Colonic mucosa (tissue), 4 donors: Measurements from ENCODE around the gene BLOC1S6. TPM values are rescaled to one million over a fixed set of nuclear protein-coding genes. Genes with fewer than 3 reads are reported as not detected.

Source experiments
- DNase-seq: peaks from one replicate; pipeline ENCODE4 v3.0.0-alpha.2; 2020
- H3K27ac ChIP-seq: fragments of 200-600 bp; one replicate; pipeline ENCODE4 v1.8.0; 2021
- H3K27me3 ChIP-seq: fragments of 200-600 bp; one replicate; pipeline ENCODE4 v1.8.0; 2021
- H3K36me3 ChIP-seq: fragments of 200-600 bp; one replicate; pipeline ENCODE4 v1.8.0; 2021
- H3K4me1 ChIP-seq: fragments of 200-600 bp; one replicate; pipeline ENCODE4 v1.8.0; 2021; ENCODE audit warnings: mild to moderate bottlenecking
- H3K4me3 ChIP-seq: fragments of 200-600 bp; one replicate; pipeline ENCODE4 v1.8.0; 2021
- H3K9ac ChIP-seq, 2 donors: one replicate each; pipeline ENCODE4 v1.7.0; 2013; ENCODE audit warnings: control low read depth in 2 of 2, low read depth in 2 of 2, low read length in 2 of 2
- H3K9me3 ChIP-seq: fragments of 200-600 bp; one replicate; pipeline ENCODE4 v1.8.0; 2021
- CTCF ChIP-seq: fragments of 200-600 bp; IDR thresholded peaks from one replicate; pipeline ENCODE4 v1.8.0; 2022; ENCODE audit warnings: antibody characterized with exemption, mild to moderate bottlenecking
- intact Hi-C: fragments of 100-400 bp; cut with DNase I; formaldehyde crosslinking; loops from one replicate; pipeline ENCODE4 v1.14.1; 2022
- total RNA-seq, 2 donors: library from RNA; stranded (reverse); fragmentation: NEBNext Ultra II Directional in 1 of 2; extraction: Animal tissue kit (Norgen Biotek cat#: 25700) in 1 of 2; gene quantifications; one replicate each; pipeline ENCODE4 v1.2.1, GENCODE V29; 2021
- donor health status: healthy.
- donor health status: DM: no; HTN: no; CAD: no.
- donor health status: DM: no; HTN: no; CAD: no.

BLOC1S6 gene
- total RNA-seq, 2 donors from 2014 or later = 28.3 to 31.9 TPM

DNA sequence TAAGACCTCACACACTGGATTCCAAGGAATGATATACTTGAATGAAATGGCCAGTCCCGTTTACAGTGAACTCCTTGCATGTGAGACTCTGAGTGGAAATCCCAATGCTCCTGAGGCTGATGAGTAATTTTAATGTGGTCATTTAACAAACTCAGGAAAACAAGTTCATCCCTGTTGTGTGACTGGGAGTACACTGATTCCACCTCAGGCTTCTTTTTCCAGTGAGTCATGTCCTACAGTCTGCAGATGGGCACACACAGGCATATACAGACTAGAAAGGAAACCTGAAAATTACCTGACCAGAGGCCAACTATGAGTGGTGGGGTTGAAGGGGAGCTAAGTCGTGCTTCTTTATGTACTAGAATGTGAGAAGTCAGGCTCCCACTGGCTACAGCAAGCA is 53.4 kb downstream of the BLOC1S6 start:
- no peak for DNase-seq
- Histone ChIP-seq H3K27ac (peak overlapping the region; percentile 97), H3K4me3 (no peak overlapping the region), H3K4me1 (peaks cover 19% of the 10 kb centered on the region), H3K36me3 (no peaks in the 10 kb centered on the region), H3K9me3 (no peaks in the 10 kb centered on the region), H3K9ac (peak overlapping the region in 1 of 2 donors; percentile 72), H3K27me3 (no peaks in the 10 kb centered on the region)
- no peak for TF ChIP-seq CTCF
- intact Hi-C loops = no loop called here

DNA sequence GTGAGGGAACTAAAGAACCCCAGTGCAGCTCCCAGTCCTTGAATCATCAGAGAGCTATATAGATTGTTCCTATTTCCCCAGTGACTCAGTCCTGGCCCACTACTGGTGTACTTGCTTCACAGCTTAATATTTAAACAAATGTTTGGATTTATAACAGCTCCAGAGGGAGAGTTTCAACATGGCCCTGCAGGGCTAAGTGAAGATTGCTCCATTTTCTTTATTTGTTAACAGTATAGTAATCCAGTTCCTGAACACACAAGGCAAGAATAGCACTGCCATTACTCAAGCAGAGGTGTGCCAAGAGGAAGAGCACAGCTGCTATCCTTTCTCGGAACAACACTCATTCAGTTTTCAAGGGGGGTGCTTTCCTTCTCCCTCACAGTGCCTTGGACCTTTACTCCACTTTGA is 54.2 kb downstream of the BLOC1S6 start:
- no peaks in the 10 kb centered on the region for H3K9me3 ChIP-seq
- H3K27me3 ChIP-seq = no peaks in the 10 kb centered on the region
- no peak overlapping the region for H3K4me3 ChIP-seq
- H3K4me1 ChIP-seq = peaks cover 19% of the 10 kb centered on the region
- intact Hi-C loops = no loop called here
- peak overlapping the region in 1 of 2 donors; percentile 72 for H3K9ac ChIP-seq
- no peaks in the 10 kb centered on the region for H3K36me3 ChIP-seq
- TF ChIP-seq CTCF = no peak
- peak; percentile 72 for DNase-seq
- peak overlapping the region; percentile 97 for H3K27ac ChIP-seq

DNA sequence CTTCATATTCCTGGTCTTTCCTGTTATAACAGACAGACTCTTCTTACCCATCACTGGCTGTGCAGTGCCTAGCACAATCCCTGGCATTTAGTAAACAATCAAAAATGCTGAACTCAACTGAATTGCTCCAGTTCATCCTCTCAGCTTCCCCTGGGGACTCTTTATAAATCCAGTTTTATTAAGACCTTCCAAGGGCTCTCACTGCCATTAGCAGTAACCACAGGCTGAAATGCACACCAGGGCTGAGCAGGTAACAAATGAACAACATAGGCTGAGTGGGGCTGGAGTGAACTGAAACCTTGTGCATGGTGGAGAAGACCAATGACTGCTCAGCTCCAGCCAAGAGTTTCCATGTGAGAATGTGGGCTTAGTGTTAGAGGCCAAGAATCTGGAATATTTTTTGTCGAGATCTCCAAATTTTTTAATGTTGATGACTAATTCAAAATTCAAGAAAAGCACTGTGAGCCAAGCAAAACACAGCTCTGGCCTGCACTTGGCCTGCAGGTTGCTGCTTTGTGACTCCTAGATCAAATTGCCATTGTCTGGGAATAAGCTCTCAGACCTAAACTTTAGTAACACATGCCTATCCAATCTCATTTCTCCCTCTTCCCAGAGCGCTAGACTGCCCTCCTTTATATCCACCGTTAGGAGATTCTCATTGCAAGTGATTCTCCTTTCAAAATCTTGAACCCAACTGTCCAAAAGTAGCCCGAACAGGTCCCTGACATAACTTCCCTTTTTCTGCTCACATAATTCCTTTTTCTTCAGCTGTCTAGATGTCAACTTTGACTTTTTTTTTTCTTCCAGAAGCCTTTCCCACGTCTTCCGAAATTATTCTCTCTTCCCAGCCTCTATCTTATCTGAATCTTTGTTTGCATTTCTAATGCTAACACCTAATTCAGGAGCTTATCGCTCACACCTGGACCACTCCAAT is 55.1 kb downstream of the BLOC1S6 start:
- no peak for TF ChIP-seq CTCF
- Histone ChIP-seq H3K36me3 (no peaks in the 10 kb centered on the region), H3K4me1 (peaks cover 19% of the 10 kb centered on the region), H3K9me3 (no peaks in the 10 kb centered on the region), H3K27ac (peak overlapping the region; percentile 97), H3K9ac (peak overlapping the region; percentile 47 to 72), H3K4me3 (no peak overlapping the region), H3K27me3 (no peaks in the 10 kb centered on the region)
- DNase-seq = no peak
- intact Hi-C loops = no loop called here

- Histone ChIP-seq H3K27me3 (no peaks in the 10 kb centered on the region), H3K4me1 (peaks cover 28% of the 10 kb centered on the region), H3K9ac (peak overlapping the region in 1 of 2 donors; percentile 86), H3K9me3 (no peaks in the 10 kb centered on the region), H3K4me3 (no peak overlapping the region), H3K27ac (peak overlapping the region; percentile 97), H3K36me3 (no peaks in the 10 kb centered on the region)
- DNase-seq = no peak
- intact Hi-C loops = no loop called here
- no peak for TF ChIP-seq CTCF
Observed at GRCh38 chr15:45644437-45644836, 57.3 kb downstream of the BLOC1S6 start.

- Histone ChIP-seq H3K4me3 (no peak overlapping the region), H3K27ac (peak overlapping the region; percentile 97), H3K27me3 (no peaks in the 10 kb centered on the region), H3K9me3 (no peaks in the 10 kb centered on the region), H3K36me3 (no peaks in the 10 kb centered on the region), H3K4me1 (peaks cover 29% of the 10 kb centered on the region), H3K9ac (peak overlapping the region in 1 of 2 donors; percentile 86)
- no peak for TF ChIP-seq CTCF
- intact Hi-C loops = no loop called here
- peak; percentile 78 for DNase-seq
Observed at GRCh38 chr15:45645026-45645980, 58.1 kb downstream of the BLOC1S6 start.
